GM10248 (cell line): Measurements from ENCODE around the gene TMEM79.

ENCODE experiments used
- CTCF ChIA-PET: fragments of 300-600 bp; sonication (Branson Sonifier 250); formaldehyde crosslinking; extraction: SDS; loops from one replicate; lab custom pipeline; 2021; ENCODE audit warnings: antibody characterized with exemption; lab: Yijun Ruan, JAX
- POLR2A ChIA-PET: fragments of 350-650 bp; sonication (Branson Sonifier 250); formaldehyde crosslinking; extraction: SDS; loops from one replicate; lab custom pipeline; 2020; ENCODE audit warnings: antibody characterized with exemption; lab: Yijun Ruan, JAX
- DNase-seq: peaks from one replicate; pipeline ENCODE4 v3.0.0; 2012; ENCODE audit errors: extremely low spot score
- CTCF ChIP-seq: IDR thresholded peaks from 2 replicates; pipeline ENCODE4 v1.5.1; 2012; ENCODE audit warnings: mild to moderate bottlenecking, low read depth; ENCODE audit errors: extremely low read depth, missing control alignments, control extremely low read depth

Gene TMEM79

GRCh38 chr1:156281693-156282478 is 2.2 kb upstream of the TMEM79 start:
- ChIA-PET CTCF (interaction anchor here (0.7 to 4.3 kb wide), 15 partner anchors 8 to 347 kb away, joined by 3 to 19 read pairs (median 4); partner anchors contain the start of genes KHDC4 and PMF1), POLR2A (interaction anchor here (0.5 to 1.1 kb wide), 5 partner anchors 13 to 1617 kb away, joined by 3 to 5 read pairs (median 3); no protein-coding TSS in a partner anchor)
- TF ChIP-seq CTCF, result no peak
- DNase-seq, result no peak

- DNase-seq, result peak; percentile 95
- ChIA-PET CTCF (interaction anchor here (1.0 to 4.3 kb wide), 13 partner anchors 9 to 203 kb away, joined by 3 to 19 read pairs (median 4); no protein-coding TSS in a partner anchor), POLR2A (interaction anchor here (0.6 to 1.2 kb wide), 4 partner anchors 53 to 1617 kb away, joined by 3 to 5 read pairs (median 3); partner anchors contain the start of gene SLC25A44)
- no peak for TF ChIP-seq CTCF
Measured at GRCh38 chr1:156282479-156283222, 1.5 kb upstream of the TMEM79 start, which contains the start of gene SMG5. TSS of gene SMG5 (minus strand) at chr1:156282825. CDS start at chr1:156282680, 145 bp downstream.

- no peak for DNase-seq
- TF ChIP-seq CTCF, result no peak
- ChIA-PET CTCF (interaction anchor here (0.9 to 4.3 kb wide), 15 partner anchors 10 to 204 kb away, joined by 3 to 19 read pairs (median 4); no protein-coding TSS in a partner anchor), POLR2A (interaction anchor here (0.8 to 1.2 kb wide), 2 partner anchors 90 to 181 kb away, joined by 3 read pairs; partner anchors contain the start of gene SLC25A44)
Measured at GRCh38 chr1:156283521-156283920, 604 bp upstream of the TMEM79 start.

DNA sequence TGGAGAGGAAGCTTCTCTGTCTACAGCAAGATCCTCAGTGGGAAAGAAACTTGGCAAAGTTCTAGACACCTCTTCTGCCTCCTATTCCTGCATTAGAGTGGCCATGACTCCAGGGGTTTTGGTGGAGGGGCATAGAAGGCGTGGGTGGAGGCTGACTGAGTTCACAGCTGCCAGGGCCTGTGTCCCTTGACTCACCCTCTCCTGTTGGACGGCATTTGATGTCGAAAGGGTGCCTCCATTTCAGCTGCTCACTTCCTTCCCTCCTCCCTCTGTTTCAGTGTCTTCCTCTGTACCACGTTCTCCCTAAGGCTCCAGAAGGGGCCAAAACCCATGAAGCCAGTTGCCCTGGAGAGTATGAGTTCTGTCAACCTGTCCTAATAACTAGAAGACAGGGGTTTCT is 632 bp downstream of the TMEM79 start:
- ChIA-PET POLR2A (no interaction called here), CTCF (interaction anchor here (1.5 to 4.3 kb wide), 5 partner anchors 10 to 143 kb away, joined by 4 to 19 read pairs (median 7); no protein-coding TSS in a partner anchor)
- DNase-seq, result no peak
- TF ChIP-seq CTCF, result no peak

GRCh38 chr1:156285437-156285836 is 1.3 kb downstream of the TMEM79 start:
- POLR2A ChIA-PET, result no interaction called here
- TF ChIP-seq CTCF, result no peak
- CTCF ChIA-PET, result interaction anchor here (1.5 to 3.5 kb wide), 3 partner anchors 12 to 53 kb away, joined by 4 to 14 read pairs (median 7); no protein-coding TSS in a partner anchor
- no peak for DNase-seq

- CTCF ChIA-PET, result interaction anchor here (1.3 kb wide), 1 partner anchor 34 kb away, joined by 4 read pairs; no protein-coding TSS in a partner anchor
- TF ChIP-seq CTCF, result no peak
- no peak for DNase-seq
- POLR2A ChIA-PET, result no interaction called here
Measured at GRCh38 chr1:156286061-156286460, 1.9 kb downstream of the TMEM79 start.
